ENCODE data around the gene CPA4. TPM values are rescaled to one million over a fixed set of nuclear protein-coding genes. Genes with fewer than 3 reads are reported as not detected.

Gene CPA4
- total RNA-seq, 4 donors from 2014 or later: 5.3 to 12.3 (median 9.6) TPM

DNA sequence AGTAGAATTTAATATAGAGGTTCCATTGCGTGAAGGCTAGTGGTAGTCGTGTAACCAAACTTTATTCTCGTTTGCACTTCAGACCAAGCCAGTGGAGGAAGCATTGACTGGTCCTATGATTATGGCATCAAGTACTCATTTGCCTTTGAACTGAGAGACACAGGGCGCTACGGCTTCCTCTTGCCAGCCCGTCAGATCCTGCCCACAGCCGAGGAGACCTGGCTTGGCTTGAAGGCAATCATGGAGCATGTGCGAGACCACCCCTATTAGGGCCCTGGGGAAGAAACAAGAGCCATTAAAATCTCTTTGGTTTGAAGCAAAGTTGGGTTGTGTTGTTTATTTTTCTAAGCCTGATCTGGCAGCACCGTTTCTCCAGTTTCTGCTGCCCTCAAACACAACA, 3.5 kb upstream of the CPA4 start:
- H3K4me3 ChIP-seq: no peak overlapping the region
- H3K27ac ChIP-seq: peak overlapping the region in 3 of 4 donors; percentile 72 to 77 (median 75)
- H3K9me3 ChIP-seq: no peaks in the 10 kb centered on the region
- intact Hi-C loops (cut with DNase I): no loop called here
- no peak for DNase-seq
- H3K4me1 ChIP-seq: peaks cover 9 to 57% (median 16%) of the 10 kb centered on the region in 3 donors
- no peaks in the 10 kb centered on the region for H3K36me3 ChIP-seq
- 35 to 82% methylated on average over 5 to 9 of the region's 9 CpGs for WGBS, 2 donors
- TF ChIP-seq POLR2A (IDR thresholded peaks at IDR 0.05) (no peak), CTCF (IDR thresholded peaks at IDR 0.05) (no peak)
- H3K27me3 ChIP-seq: no peaks in the 10 kb centered on the region

DNA sequence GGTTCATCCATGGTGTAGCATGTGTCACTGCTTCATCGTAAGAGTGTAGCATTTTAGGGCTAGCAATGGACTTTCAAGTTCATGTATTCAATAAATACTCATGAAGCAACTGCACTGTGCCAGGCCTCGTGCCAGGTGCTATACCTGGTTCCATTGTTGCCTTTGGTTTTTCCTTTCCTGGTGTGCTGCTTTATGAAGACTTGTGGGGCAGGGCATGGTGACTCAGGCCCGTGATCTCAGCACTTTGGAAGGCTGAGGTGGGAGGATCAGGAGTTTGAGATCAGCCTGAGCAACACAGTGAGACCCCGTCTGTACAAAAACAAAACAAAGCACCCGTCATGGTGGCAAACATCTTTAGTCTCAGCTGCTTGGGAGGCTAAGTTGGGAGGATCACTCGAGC, 2.2 kb upstream of the CPA4 start:
- no peaks in the 10 kb centered on the region for H3K27me3 ChIP-seq
- peaks cover 12 to 68% (median 16%) of the 10 kb centered on the region in 3 donors for H3K4me1 ChIP-seq
- no peaks in the 10 kb centered on the region for H3K9me3 ChIP-seq
- H3K27ac ChIP-seq: peak overlapping the region in 3 of 4 donors; percentile 72 to 77 (median 75)
- TF ChIP-seq CTCF (IDR thresholded peaks at IDR 0.05) (no peak), POLR2A (IDR thresholded peaks at IDR 0.05) (no peak)
- no peak overlapping the region for H3K4me3 ChIP-seq
- no peaks in the 10 kb centered on the region for H3K36me3 ChIP-seq
- no peak for DNase-seq
- 31 to 61% methylated on average over 3 to 5 of the region's 6 CpGs for WGBS, 2 donors
- intact Hi-C loops (cut with DNase I): no loop called here

DNA sequence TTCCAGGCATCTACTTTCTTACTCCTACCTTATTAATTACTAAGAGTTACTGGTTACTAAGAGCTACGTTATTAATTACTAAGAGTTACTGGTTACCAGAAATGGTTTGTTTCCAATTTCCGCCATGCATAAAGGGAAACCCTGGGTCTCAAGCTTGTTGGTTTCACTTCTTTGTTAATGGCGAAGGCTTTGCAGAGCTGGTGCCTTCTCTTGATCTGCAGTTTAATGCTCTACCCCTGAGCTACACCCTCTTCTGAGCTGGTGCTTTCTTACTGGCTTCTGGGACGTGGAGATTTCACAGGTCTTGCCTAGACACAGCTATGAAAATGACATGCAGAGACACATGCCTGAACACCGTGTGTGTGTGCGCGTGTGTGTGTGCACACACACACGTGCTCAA, 560 bp downstream of the CPA4 start:
- H3K4me1 ChIP-seq: peaks cover 12 to 70% (median 16%) of the 10 kb centered on the region in 3 donors
- no peaks in the 10 kb centered on the region for H3K9me3 ChIP-seq
- intact Hi-C loops (cut with DNase I): no loop called here
- H3K36me3 ChIP-seq: no peaks in the 10 kb centered on the region
- peak overlapping the region in 2 of 4 donors; percentile 1 to 19 for H3K4me3 ChIP-seq
- no peak for DNase-seq
- H3K27ac ChIP-seq: peak overlapping the region; percentile 24 to 80 (median 76)
- TF ChIP-seq CTCF (IDR thresholded peaks at IDR 0.05) (no peak), POLR2A (IDR thresholded peaks at IDR 0.05) (no peak)
- H3K27me3 ChIP-seq: no peaks in the 10 kb centered on the region
- WGBS, 2 donors: 26 to 41% methylated on average over 6 to 8 of the region's 8 CpGs

- Histone ChIP-seq H3K36me3 (no peaks in the 10 kb centered on the region), H3K9me3 (no peaks in the 10 kb centered on the region), H3K27ac (peak overlapping the region in 3 of 4 donors; percentile 75 to 80 (median 77)), H3K4me1 (peaks cover 12 to 71% (median 19%) of the 10 kb centered on the region in 3 donors), H3K4me3 (no peak overlapping the region), H3K27me3 (no peaks in the 10 kb centered on the region)
- TF ChIP-seq POLR2A (IDR thresholded peaks at IDR 0.05): no peak
- TF ChIP-seq CTCF (IDR thresholded peaks at IDR 0.05): no peak
- 25 to 73% methylated on average over 3 to 4 of the region's 5 CpGs for WGBS, 2 donors
- no peak for DNase-seq
- intact Hi-C loops (cut with DNase I): no loop called here
These were observed 1.4 kb downstream of the CPA4 start for GRCh38 chr7:130294314-130294713.

- H3K27ac ChIP-seq: no peak overlapping the region
- no peaks in the 10 kb centered on the region for H3K36me3 ChIP-seq
- H3K4me1 ChIP-seq: peaks cover 12 to 60% (median 20%) of the 10 kb centered on the region in 3 donors
- no peaks in the 10 kb centered on the region for H3K27me3 ChIP-seq
- 93 to 96% methylated on average over 13 of the region's 13 CpGs for WGBS, 2 donors
- no peak for TF ChIP-seq CTCF (IDR thresholded peaks at IDR 0.05)
- TF ChIP-seq POLR2A (IDR thresholded peaks at IDR 0.05): no peak
- H3K9me3 ChIP-seq: no peaks in the 10 kb centered on the region
- no peak overlapping the region for H3K4me3 ChIP-seq
- intact Hi-C loops (cut with DNase I): no loop called here
- no peak for DNase-seq
These were observed 3.4 kb downstream of the CPA4 start for GRCh38 chr7:130296221-130296951.
